Retinal pigment epithelial cell (primary cell): ENCODE results near the gene UVRAG.

Experiments used
- DNase-seq: peaks from one replicate; pipeline ENCODE4 v3.0.0-alpha.2; 2010; ENCODE audit warnings: low read depth
- H3K4me3 ChIP-seq: 2 replicates; pipeline ENCODE4 v1.5.1; 2011; ENCODE audit warnings: mild to moderate bottlenecking, low read length, control low read depth, moderate library complexity
- CTCF ChIP-seq: conservative IDR thresholded peaks from 2 replicates; pipeline ENCODE4 v1.5.1; 2011; ENCODE audit warnings: low read depth, low read length, control low read depth, inconsistent platforms

UVRAG gene

DNA sequence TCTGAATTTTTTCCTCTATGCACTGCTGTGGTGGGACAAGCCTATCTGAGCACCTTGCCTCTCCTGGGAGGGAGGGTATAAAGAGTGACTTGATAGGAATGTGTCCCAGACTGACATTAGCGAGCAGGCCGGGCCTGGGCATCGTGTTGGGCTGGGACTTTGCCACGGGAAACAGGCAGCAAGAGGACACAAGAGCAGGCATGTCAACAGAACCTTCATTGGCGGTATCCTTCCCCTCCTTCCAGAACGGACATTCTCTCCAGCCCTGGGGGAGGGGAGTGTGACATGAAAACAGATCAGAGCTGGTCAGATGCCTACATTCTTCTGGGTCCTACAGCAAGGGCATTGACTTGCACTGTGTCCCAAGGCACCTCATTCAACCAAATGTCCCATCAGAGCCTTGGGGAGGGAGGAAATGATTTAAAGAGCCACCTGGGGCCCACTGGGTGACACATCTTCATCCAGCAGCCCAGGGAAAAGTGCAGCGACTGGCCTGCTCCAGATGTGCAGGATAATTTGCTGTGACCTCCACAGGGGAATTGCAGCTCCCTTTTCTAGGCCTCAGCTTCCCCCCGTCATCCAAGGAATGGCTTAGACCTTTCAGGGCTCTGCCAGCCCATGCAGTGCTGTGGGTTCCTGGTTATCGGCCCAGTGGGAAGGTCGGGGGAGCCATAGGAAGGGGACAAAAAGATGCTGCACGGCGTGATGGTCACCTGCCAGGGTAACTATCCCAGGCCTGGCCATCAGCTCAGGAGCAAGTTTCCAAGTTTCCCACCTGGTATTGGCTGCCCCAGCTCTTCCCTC, 21.8 kb upstream of the UVRAG start:
- H3K4me3 ChIP-seq, result no peak overlapping the region
- DNase-seq, result no peak
- no peak for TF ChIP-seq CTCF

- H3K4me3 ChIP-seq, result no peak overlapping the region
- no peak for TF ChIP-seq CTCF
- DNase-seq, result no peak
Measured at GRCh38 chr11:75793966-75794365, 21.0 kb upstream of the UVRAG start.

- TF ChIP-seq CTCF, result no peak
- H3K4me3 ChIP-seq, result no peak overlapping the region
- no peak for DNase-seq
Measured at GRCh38 chr11:75795276-75796090, 19.5 kb upstream of the UVRAG start.

DNA sequence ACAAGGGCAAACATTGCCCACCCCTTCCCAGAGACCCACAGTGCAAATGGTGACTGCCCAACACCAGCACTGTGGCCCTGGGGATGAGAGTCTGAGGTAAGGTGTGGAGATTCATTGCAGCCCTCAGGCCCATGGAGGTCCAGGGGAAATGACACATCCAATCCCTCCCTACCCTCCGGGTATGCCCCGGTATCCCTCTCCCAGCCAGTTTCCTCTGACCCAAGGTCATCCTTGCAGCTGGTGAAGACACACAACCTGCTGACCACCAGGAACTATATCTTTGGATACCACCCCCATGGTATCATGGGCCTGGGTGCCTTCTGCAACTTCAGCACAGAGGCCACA, 18.9 kb upstream of the UVRAG start:
- TF ChIP-seq CTCF, result no peak
- no peak overlapping the region for H3K4me3 ChIP-seq
- DNase-seq, result no peak

- no peak for TF ChIP-seq CTCF
- no peak for DNase-seq
- no peak overlapping the region for H3K4me3 ChIP-seq
Measured at GRCh38 chr11:75797116-75797515, 17.9 kb upstream of the UVRAG start.

DNA sequence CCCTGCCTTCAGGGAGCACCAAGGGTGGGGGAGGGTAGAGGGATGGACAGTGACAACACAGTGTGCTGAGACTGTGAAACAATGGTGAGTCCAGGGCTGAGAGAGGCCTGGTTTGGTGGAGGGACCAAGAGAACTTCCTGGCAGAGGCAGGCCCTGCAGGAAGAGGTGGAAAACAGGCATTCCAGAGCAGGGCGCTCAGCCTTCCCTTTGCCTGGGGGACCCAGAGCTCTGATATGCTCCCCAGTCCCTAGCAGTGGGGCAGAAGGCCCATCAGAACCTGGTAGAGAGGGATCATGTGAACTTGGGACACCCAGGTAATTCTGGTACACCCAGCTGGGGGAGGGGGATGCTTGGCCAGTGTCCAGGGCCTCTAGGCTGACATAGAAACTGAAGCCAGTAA, 17.2 kb upstream of the UVRAG start:
- no peak for DNase-seq
- no peak for TF ChIP-seq CTCF
- no peak overlapping the region for H3K4me3 ChIP-seq
